ENCODE measurements around the gene HNRNPA1. TPM values are rescaled to one million over a fixed set of nuclear protein-coding genes. Genes with fewer than 3 reads are reported as not detected.
"Not testable (repeated sequence)": the region's sequence is repeated elsewhere in the genome, so short reads cannot be mapped to it uniquely, and the experiment has no call there.

HNRNPA1 gene
- total RNA-seq, 1 experiment from 2014 or later, result 1,116 TPM

GRCh38 chr12:54281694-54282093 is 1.2 kb downstream of the HNRNPA1 start:
- not testable (repeated sequence) for H3K9me3 ChIP-seq (ENCODE audit: insufficient read depth, low read depth); H3K9me2 ChIP-seq (ENCODE audit: insufficient read depth); BruUV-seq (replicated peaks); DNase-seq; H3K27me3 ChIP-seq (ENCODE audit: insufficient read depth, low read depth); H2AFZ ChIP-seq
- H3K36me3 ChIP-seq (ENCODE audit: low read depth), result peaks cover 64% of the 10 kb centered on the region
- peak overlapping the region; percentile 94 for H3K27ac ChIP-seq
- peaks cover 53% of the 10 kb centered on the region for H4K20me1 ChIP-seq (ENCODE audit: insufficient read depth)
- H3K4me1 ChIP-seq (replicated peaks; ENCODE audit: insufficient read depth), result peaks cover 49% of the 10 kb centered on the region
- intact Hi-C loops (cut with micrococcal nuclease; ENCODE audit: unreplicated experiment), result loop anchor here (2.0 kb wide), 1 partner anchor 77 kb away; no protein-coding TSS in a partner anchor
- H3F3A ChIP-seq (ENCODE audit: insufficient read depth, low read depth), result peaks cover 74% of the 10 kb centered on the region
- H3K4me2 ChIP-seq, result peak overlapping the region; percentile 98
- peaks cover 75% of the 10 kb centered on the region for H3K79me2 ChIP-seq (ENCODE audit: low read depth)
- CTCF ChIA-PET, result interaction anchor here (0.6 kb wide), 1 partner anchor 63 kb away, joined by 4 read pairs; no protein-coding TSS in a partner anchor
- POLR2A ChIA-PET (ENCODE audit: unreplicated experiment), result interaction anchor here (0.6 kb wide), 2 partner anchors 8 to 17 kb away, joined by 4 to 5 read pairs; no protein-coding TSS in a partner anchor
- peak overlapping the region; percentile 82 for H3K4me3 ChIP-seq

GRCh38 chr12:54282949-54283593 is 2.5 kb downstream of the HNRNPA1 start:
- Histone ChIP-seq H3K9me2 (ENCODE audit: insufficient read depth) (no peaks in the 10 kb centered on the region), H2AFZ (no peak overlapping the region), H3K27ac (peak overlapping the region; percentile 94), H3K79me2 (ENCODE audit: low read depth) (peaks cover 62% of the 10 kb centered on the region), H3F3A (ENCODE audit: insufficient read depth, low read depth) (peaks cover 87% of the 10 kb centered on the region), H4K20me1 (ENCODE audit: insufficient read depth) (peaks cover 67% of the 10 kb centered on the region), H3K4me2 (peak overlapping the region; percentile 98), H3K4me3 (peak overlapping the region; percentile 82), H3K4me1 (replicated peaks; ENCODE audit: insufficient read depth) (peaks cover 39% of the 10 kb centered on the region), H3K27me3 (ENCODE audit: insufficient read depth, low read depth) (no peaks in the 10 kb centered on the region), H3K36me3 (ENCODE audit: low read depth) (peaks cover 69% of the 10 kb centered on the region), H3K9me3 (ENCODE audit: insufficient read depth, low read depth) (no peaks in the 10 kb centered on the region)
- POLR2A ChIA-PET (ENCODE audit: unreplicated experiment), result interaction anchor here (0.7 kb wide), 2 partner anchors 10 to 29 kb away, joined by 5 to 8 read pairs; no protein-coding TSS in a partner anchor
- no TSS peak for BruUV-seq (replicated peaks)
- intact Hi-C loops (cut with micrococcal nuclease; ENCODE audit: unreplicated experiment), result no loop called here
- CTCF ChIA-PET, result no interaction called here
- no peak for TF ChIP-seq CTCF (conservative IDR thresholded peaks at IDR 0.05)
- no peak for TF ChIP-seq EZH2 (IDR thresholded peaks at IDR 0.05; ENCODE audit: low read depth)
- no peak for DNase-seq

- H3K27me3 ChIP-seq (ENCODE audit: insufficient read depth, low read depth); H3K9me3 ChIP-seq (ENCODE audit: insufficient read depth, low read depth); H3K9me2 ChIP-seq (ENCODE audit: insufficient read depth); CTCF ChIA-PET; H2AFZ ChIP-seq; BruUV-seq (replicated peaks); DNase-seq; intact Hi-C loops (cut with micrococcal nuclease; ENCODE audit: unreplicated experiment): not testable (repeated sequence)
- peaks cover 34% of the 10 kb centered on the region for H3K4me1 ChIP-seq (replicated peaks; ENCODE audit: insufficient read depth)
- peaks cover 87% of the 10 kb centered on the region for H3F3A ChIP-seq (ENCODE audit: insufficient read depth, low read depth)
- peaks cover 67% of the 10 kb centered on the region for H4K20me1 ChIP-seq (ENCODE audit: insufficient read depth)
- H3K36me3 ChIP-seq (ENCODE audit: low read depth), result peaks cover 65% of the 10 kb centered on the region
- peaks cover 50% of the 10 kb centered on the region for H3K79me2 ChIP-seq (ENCODE audit: low read depth)
- POLR2A ChIA-PET (ENCODE audit: unreplicated experiment), result interaction anchor here (0.7 kb wide), 1 partner anchor 30 kb away, joined by 8 read pairs; no protein-coding TSS in a partner anchor
- H3K4me3 ChIP-seq, result peak overlapping the region; percentile 82
- H3K27ac ChIP-seq, result peak overlapping the region; percentile 94
- H3K4me2 ChIP-seq, result peak overlapping the region; percentile 98
Observed at GRCh38 chr12:54284070-54284780, 3.7 kb downstream of the HNRNPA1 start.
